ENCODE measurements around the gene CTSW.
"Not testable (repeated sequence)": the region's sequence is repeated elsewhere in the genome, so short reads cannot be mapped to it uniquely, and the experiment has no call there.

The CTSW gene, protein sequence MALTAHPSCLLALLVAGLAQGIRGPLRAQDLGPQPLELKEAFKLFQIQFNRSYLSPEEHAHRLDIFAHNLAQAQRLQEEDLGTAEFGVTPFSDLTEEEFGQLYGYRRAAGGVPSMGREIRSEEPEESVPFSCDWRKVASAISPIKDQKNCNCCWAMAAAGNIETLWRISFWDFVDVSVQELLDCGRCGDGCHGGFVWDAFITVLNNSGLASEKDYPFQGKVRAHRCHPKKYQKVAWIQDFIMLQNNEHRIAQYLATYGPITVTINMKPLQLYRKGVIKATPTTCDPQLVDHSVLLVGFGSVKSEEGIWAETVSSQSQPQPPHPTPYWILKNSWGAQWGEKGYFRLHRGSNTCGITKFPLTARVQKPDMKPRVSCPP

GRCh38 chr11:65879617-65880016 lies at the start of gene CTSW:
TSS of gene CTSW (plus strand) at chr11:65879837. CDS start at chr11:65879855, 18 bp downstream.
- no peak for DNase-seq (ENCODE audit: low spot score)

- not testable (repeated sequence) for DNase-seq (ENCODE audit: low spot score)
These were observed 47.4 kb upstream of the CTSW start for GRCh38 chr11:65832231-65832630.

DNA sequence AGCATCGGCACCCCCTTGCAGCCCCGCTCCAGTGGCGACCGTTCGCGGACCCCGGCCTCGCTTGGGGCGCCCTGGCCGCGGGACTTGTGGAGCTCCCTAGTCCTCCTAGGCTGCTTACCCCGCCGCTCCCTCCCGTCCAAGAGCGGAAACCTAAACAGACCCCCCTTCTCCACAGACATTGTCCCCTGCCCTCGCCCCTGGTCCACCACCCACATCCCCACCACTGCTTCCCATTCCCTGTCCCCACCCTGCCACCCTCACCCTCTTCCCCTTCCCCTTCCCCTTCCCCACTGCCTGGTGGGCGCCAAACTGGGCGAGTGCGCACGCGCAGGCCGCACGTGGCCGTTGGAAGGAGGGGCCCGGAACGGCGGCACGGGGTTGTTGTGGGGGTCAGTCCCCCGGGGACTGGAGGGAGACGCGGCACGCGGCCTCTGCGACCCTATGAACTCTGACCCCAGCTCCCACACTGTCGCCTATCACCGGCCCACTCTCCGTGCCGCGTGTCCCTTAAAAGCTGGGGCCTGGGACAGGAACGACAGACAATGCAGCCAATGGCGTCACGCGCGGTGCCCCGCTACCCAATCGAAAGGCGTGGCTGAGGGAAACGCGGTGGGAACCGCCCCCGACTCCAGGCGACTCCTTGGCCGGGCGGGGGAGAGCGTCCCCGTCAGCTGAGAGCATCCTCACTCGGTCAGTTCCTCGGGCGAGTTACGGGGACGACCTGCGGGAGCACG lies 46.2 kb upstream of the CTSW start, which contains the start of gene SNX32:
Gene SNX32 (plus strand): TSS at position 667 of the 734 bp plus-strand sequence. CDS start 103 bp downstream, outside the sequence.
- DNase-seq (ENCODE audit: low spot score): peak; percentile 100

DNA sequence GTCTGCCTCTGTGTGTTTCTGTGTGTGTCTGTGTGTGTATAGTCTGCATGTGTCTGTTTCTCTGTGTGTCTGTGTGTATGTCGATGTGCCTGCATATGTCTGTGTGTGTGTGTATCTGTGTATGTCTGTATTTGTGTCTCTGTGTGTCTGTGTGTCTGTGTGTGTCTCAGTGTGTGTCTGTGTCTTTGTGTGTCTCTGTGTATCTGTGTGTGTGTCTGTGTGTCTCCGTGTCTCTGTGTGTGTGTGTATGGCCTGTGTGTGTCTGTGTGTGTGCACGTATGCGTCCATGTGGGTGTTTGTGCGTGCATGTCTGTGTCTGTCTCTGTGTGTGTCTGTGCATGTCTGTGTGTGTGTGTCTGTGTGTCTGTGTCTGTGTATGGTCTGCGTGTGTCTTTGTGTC lies 45.4 kb upstream of the CTSW start:
- DNase-seq (ENCODE audit: low spot score): no peak

GRCh38 chr11:65842144-65842543 lies 37.5 kb upstream of the CTSW start:
- DNase-seq (ENCODE audit: low spot score): no peak

- no peak for DNase-seq (ENCODE audit: low spot score)
These were observed 35.8 kb upstream of the CTSW start for GRCh38 chr11:65843811-65844210.

GRCh38 chr11:65844231-65844872 lies 35.3 kb upstream of the CTSW start:
- no peak for DNase-seq (ENCODE audit: low spot score)

DNA sequence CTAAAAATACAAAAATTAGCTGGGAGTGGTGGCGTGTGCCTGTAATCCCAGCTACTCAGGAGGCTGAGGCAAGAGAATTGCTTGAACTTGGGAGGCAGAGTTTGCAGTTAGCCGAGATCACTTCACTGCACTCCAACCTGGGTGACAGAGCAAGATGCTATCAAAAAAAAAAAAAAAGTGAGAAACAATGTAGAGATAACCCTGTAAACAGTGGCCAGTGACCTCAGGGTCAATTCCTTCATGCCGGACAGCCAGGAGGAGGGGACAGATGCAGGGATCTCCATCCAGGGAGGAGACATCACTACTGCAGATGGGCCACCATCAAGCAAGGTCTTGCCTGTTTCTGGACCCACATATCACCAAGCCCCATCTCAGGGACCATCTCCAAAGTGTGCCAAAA lies 31.9 kb upstream of the CTSW start:
- no peak for DNase-seq (ENCODE audit: low spot score)

- DNase-seq (ENCODE audit: low spot score): not testable (repeated sequence)
These were observed 30.9 kb upstream of the CTSW start for GRCh38 chr11:65848693-65849092.

- no peak for DNase-seq (ENCODE audit: low spot score)
These were observed 30.3 kb upstream of the CTSW start for GRCh38 chr11:65849366-65849765.

DNA sequence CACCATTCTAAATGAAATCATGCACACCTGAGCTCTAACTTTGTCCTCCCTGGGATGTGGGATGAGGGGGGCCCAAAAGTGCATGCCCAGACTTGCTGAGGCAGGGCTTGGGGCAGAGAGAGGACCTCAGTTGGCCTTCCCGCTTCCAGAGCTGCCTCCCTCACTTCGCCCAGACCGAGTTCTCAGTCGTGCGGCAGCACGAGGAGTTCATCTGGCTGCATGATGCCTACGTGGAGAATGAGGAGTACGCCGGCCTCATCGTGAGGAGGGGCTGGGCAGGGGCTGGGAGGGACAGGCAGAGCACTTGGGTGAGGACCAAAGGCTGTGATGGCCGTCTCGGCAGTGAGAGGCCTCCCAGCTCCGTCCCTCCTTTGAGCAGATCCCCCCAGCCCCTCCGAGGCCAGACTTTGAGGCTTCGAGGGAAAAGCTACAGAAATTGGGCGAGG lies 29.8 kb upstream of the CTSW start:
- no peak for DNase-seq (ENCODE audit: low spot score)

GRCh38 chr11:65850217-65851082 lies 29.2 kb upstream of the CTSW start:
- no peak for DNase-seq (ENCODE audit: low spot score)

GRCh38 chr11:65851083-65851579 lies 28.5 kb upstream of the CTSW start:
- no peak for DNase-seq (ENCODE audit: low spot score)

DNA sequence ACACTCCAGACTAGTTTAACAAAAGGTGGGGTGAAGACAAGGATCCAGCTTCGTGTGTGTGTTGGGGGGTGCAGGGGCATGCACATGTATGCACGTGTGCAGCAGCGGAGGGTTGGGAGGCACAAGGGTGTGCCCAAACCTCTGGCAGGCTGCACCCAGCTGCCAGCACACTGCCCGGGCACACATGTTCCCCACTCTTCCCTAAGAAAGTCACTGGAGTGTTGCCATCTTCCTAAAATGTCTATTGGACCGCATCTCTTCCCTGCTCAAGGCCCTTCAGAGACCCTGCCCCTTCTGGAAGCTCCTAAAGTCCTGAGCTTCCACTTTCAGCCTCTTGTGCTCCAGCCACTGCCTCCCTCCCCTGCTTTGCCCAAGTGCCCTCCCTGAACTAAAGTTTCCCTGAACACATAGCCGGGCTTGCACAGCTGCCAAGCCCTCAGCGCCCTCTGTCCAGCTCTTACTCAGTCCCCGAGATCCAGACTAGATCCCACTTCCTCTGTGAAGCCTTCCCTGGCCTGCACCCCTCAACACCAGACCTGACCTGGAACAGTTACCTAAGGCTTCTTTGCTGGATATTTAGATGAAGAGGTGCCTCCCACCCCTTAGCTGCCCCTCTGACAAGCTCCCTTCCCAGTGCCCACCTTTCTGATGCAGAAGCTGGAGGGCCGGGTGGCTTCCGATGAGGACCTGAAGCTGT lies 27.7 kb upstream of the CTSW start:
- no peak for DNase-seq (ENCODE audit: low spot score)

- no peak for DNase-seq (ENCODE audit: low spot score)
These were observed 27.0 kb upstream of the CTSW start for GRCh38 chr11:65852508-65853245.

DNA sequence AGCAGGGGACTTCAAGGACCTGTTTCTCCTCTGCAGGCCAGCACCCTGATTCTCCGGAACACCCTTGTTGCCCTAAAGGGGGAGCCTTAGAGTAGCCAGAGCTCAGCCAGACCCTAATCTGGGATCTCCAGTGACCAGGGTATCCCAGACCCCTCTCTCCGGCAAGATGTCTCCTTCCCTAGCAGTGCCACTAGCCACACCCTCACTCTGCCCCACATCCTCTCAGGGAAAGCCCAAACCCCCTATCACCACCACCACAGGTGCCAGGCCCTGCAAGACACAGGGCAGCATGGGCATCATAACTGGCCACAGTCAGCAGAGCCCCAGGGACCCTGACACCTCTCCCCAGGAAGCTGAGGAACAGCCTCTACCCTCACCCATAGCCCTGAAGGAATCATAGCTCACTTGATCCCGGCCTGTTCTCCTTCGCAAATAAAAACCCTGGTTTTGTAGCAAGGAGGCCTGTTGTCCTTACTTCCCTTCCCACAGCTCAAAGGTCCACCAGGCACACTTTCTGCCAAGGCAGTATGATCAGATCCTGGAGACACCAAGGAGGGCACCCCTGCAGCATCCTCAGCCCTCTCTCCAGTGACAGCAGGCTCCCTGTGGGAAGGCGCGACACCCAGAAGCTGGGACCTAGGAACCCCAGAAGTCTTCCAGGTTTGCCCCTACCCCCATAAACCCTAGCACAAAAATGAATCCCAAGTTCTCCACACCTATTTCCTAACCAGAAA lies 26.2 kb upstream of the CTSW start:
- DNase-seq (ENCODE audit: low spot score): no peak

- no peak for DNase-seq (ENCODE audit: low spot score)
These were observed 25.5 kb upstream of the CTSW start for GRCh38 chr11:65854161-65854592.

GRCh38 chr11:65854852-65855837 lies 24.5 kb upstream of the CTSW start:
- no peak for DNase-seq (ENCODE audit: low spot score)
